HG03060 (cell line): ENCODE data around the gene COL1A1.

Source experiments
- ATAC-seq: cut with Tn5 transposase; IDR thresholded peaks from one replicate; pipeline ENCODE4 v1.9.1; 2021; ENCODE audit warnings: low read depth, moderate number of reproducible peaks; ENCODE audit not compliant: unreplicated experiment

The COL1A1 gene

GRCh38 chr17:50201276-50201854 lies at the start of gene COL1A1:
TSS of gene COL1A1 (minus strand) at chr17:50201631. CDS start at chr17:50201513, 118 bp downstream.
- no peak for ATAC-seq

- ATAC-seq, result no peak
Observed at GRCh38 chr17:50248255-50248654, 46.8 kb upstream of the COL1A1 start.

GRCh38 chr17:50244771-50245170 lies 43.3 kb upstream of the COL1A1 start:
- ATAC-seq, result no peak

- ATAC-seq, result no peak
Observed at GRCh38 chr17:50241431-50241830, 40.0 kb upstream of the COL1A1 start.

GRCh38 chr17:50240851-50241250 lies 39.4 kb upstream of the COL1A1 start:
- no peak for ATAC-seq

GRCh38 chr17:50239937-50240336 lies 38.5 kb upstream of the COL1A1 start:
- ATAC-seq, result no peak

- ATAC-seq, result no peak
Observed at GRCh38 chr17:50238601-50239280, 37.3 kb upstream of the COL1A1 start.

- no peak for ATAC-seq
Observed at GRCh38 chr17:50237901-50238300, 36.5 kb upstream of the COL1A1 start.

GRCh38 chr17:50234581-50234980 lies 33.1 kb upstream of the COL1A1 start:
- ATAC-seq, result no peak

GRCh38 chr17:50225701-50226240 lies 24.3 kb upstream of the COL1A1 start:
- no peak for ATAC-seq

- ATAC-seq, result no peak
Observed at GRCh38 chr17:50222922-50223321, 21.5 kb upstream of the COL1A1 start.

GRCh38 chr17:50221864-50222545 lies 20.6 kb upstream of the COL1A1 start:
- ATAC-seq, result no peak

- ATAC-seq, result no peak
Observed at GRCh38 chr17:50221266-50221863, 19.9 kb upstream of the COL1A1 start.

- ATAC-seq, result no peak
Observed at GRCh38 chr17:50220811-50221210, 19.4 kb upstream of the COL1A1 start.

- no peak for ATAC-seq
Observed at GRCh38 chr17:50219939-50220465, 18.6 kb upstream of the COL1A1 start.

- ATAC-seq, result no peak
Observed at GRCh38 chr17:50219342-50219741, 17.9 kb upstream of the COL1A1 start.

GRCh38 chr17:50218771-50219315 lies 17.4 kb upstream of the COL1A1 start:
- no peak for ATAC-seq

GRCh38 chr17:50218071-50218759 lies 16.8 kb upstream of the COL1A1 start:
- no peak for ATAC-seq

- no peak for ATAC-seq
Observed at GRCh38 chr17:50217591-50217990, 16.2 kb upstream of the COL1A1 start.
